Activated effector memory CD4-positive, alpha-beta T cell treated with Interleukin-2 at 50 U/mL for 16 hours (primary cell): ENCODE data around the gene SLC25A11.
"Not testable (repeated sequence)": the region's sequence is repeated elsewhere in the genome, so short reads cannot be mapped to it uniquely, and the experiment has no call there.

ENCODE experiments used
- DNase-seq: peaks from one replicate; pipeline ENCODE4 v3.0.0-alpha.2; 2020

The SLC25A11 gene

DNA sequence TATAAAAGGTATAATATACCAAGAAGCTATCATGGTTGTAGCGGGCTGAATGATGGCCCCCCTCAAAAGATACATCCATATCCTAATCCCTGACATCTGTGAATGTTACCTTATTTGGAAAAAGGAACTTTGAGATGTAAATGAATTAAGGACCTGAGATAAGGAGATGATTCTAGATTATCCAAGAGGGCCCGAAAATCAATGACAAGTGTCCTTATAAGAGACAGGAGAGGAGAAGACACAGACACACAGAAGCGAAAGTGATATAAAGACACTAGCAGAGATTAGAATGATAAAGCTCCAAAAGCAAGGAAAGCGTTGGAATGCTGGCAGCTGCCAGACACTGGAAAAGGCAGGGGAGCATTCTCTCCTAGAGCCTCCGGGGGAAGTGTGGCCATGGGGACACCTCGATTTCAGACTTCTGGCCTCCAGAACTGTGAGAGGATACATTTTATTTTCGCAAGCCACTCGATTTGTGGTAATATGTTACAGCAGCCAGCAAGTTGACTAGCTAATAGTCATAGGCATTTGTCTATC is 20.3 kb downstream of the SLC25A11 start:
- no peak for DNase-seq

DNA sequence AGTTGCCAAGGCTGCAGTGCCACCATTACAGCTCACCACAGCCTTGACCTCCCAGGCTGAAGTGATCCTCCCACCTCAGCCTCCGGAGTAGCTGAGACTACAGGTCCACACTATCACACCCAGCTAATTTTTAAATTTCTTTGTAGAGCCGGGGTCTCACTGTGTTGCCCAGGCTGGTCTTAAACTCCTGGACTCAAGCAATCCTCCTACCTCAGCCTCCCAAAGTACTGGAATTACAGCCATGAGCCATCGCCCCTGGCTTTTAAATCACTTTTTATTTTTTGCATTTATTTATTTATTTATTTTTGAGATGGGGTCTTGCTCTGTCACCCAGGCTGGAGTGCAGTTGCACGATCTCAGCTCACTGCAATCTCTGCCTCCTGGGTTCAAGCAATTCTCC is 25.3 kb downstream of the SLC25A11 start:
- not testable (repeated sequence) for DNase-seq

DNA sequence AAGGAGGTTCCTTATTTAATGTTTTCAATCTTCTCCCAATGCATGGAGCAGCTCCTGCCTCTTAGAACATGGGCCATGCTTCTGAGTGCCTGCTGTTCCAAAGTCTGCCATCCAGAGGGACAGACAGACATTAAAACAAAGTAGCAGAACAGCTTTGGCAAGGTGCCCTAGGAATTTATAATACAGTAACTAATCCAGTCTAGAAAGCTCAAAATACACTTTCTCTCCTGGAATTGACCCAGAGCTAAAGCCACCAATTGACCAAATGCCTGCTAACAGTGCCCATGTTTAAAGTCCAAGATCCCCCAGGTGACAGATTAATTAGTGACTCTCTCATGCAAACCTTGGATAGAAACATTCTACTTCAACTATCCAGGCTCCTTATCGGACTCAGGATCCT is 25.9 kb downstream of the SLC25A11 start:
- DNase-seq, result no peak

DNA sequence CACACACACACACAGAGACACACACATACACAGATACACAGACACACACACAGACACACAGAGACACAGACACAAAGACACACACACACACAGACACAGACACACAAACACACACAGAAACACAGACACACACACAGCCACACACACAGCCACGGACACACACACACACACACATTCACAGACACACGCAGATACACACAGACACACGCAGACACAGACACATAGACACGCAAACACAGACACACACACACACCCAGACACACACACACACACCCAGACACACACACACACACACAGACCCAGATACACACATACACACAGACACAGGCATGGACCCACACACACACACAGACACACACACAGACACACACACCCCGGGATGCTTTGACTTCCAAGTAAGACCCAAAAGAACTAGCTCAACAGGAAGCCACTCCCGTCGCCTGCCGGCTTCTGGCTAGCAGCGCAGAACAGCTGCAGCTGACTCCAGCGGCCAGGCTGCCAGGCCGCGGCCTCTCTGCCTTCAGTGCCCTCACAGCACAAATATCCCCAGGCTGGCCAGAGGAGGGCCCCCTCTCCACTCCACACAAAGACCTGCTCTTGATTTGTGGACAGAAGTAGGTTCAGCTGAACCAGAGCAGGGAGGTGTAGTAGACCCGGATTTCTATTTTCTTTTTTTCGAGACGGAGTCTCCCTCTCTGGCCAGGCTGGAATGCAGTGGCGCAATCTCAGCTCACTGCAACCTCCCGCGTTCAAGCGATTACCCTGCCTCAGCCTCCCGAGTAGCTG is 30.9 kb downstream of the SLC25A11 start:
- DNase-seq, result peak; percentile 71

DNA sequence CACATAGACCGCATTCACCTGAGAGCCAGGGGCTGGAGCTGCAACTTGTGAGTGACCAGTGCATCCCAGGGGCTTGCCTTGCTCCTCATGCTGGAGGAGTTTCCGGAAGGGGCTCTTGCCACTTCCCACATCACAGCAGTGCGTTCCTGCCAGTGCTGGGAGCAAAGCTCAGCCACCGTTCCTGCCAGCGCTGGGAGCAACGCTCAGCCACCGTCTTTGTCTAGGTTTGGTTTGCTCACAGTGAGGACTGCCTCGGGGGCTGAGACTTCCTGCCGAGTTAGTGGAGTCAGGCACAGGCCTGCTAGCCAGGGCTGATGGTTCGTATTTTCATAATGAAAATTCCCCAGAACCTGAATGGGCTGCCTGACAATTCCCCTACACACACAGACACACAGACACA is 31.5 kb downstream of the SLC25A11 start:
- no peak for DNase-seq

DNA sequence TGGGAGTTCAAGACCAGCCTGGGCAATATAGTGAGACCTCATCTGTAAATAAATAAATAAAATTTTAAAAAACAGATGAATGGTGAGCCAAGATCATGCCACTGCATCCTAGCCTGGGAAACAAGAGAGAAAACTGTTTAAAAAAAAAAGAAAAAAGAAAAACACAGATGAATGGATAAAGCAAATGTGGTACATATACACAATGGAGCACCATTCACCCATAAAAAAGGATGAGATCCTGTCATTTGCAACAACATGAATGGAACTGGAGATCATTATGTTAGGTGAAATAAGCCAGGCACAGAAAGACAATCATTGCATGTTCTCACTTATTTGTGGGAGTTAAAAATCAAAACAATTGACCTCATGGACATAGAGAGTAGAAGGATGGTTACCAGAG is 33.2 kb downstream of the SLC25A11 start:
- DNase-seq, result not testable (repeated sequence)

DNA sequence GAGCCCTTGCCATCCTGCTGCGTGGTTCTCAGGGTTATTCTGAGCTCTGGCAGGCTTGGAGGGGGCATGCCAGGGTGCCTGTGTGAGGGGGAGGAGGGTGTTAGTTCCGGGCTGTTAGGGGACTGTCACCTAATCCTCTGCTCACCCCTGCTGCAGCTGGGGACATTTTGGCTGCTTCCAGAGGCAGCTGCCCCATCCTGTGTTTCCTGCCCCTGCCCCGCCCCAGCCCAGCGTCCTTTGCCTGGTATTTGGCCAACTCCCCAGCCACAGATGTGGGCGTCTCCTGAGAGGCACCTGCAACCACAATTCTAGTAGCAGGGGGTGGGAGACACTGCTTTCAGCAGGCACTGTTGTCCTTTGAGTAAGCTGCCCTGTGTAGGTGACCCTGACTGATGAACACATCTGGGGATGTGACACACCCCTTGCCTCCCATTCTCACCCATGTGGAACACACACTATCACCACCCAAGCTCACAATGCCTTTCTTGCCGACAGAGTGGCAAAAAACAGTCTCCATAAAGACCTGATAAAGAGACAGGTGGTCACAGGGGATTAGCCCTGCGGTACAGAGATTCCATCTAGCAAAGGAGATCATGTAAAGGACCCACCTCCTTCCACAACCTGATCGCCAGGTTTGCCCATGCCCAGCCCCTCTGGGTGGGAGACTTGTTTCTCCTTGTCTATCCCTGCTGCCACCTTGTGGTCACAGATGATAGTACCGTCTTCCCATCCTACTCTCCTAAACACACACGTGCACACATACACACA is 36.6 kb downstream of the SLC25A11 start, which contains the start of gene CHRNE:
CHRNE (minus strand) TSS at position 48 of the 768 bp plus-strand sequence; CDS start at position 13, 35 bp downstream.
- DNase-seq, result peak; percentile 51

DNA sequence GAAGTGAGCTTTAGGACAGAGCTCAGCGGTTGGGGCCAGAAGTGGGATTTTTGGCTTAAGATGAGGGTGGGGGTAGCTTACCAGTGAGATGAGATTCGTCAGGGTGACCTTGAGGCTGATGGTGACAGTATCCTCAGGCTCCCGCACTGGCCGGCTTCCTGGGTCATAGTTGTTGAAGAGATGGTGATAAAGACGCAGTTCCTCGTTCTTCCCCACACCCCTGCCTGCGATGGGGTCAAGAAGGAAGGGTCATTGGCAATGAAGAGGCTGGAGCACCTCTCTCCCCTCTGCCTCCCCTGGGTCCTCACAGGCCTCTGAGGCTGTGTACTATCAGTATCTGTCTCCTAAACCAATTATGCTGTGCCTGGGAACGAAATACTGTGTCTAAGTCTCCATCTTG is 37.3 kb downstream of the SLC25A11 start:
- no peak for DNase-seq

DNA sequence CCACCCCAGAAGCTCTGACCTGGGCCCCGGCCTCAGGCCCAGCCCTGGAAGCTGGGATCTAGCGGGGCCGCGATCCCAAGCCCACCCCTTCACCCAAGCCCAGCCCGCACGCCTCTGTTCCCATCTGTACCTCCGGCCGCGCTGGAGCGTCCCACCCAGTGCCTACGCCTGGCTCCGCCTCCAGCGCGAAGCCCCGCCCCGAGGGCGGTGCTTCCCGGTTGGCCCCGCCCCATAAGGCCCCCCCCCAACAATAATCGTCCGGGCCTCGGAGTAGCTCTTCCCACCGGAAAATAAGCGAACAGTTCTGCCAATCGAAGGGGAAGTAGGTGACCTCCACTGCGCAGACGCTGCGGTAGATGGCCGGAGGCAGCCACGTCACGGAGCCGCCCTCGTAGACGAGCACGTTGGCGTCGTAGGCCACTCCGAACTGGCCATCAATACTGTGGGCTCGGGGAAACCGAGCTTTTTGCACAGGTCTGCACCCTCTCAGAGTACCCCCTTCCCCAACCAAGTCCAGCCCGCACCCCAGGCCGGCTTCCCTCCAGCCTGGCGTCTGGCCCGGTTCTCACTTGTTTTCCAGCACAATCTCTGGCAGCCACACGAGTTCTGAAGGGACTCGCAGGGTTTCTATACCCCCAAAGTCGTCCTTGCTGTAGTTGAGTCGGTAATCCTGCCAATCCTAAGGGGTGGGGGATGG is 38.0 kb downstream of the SLC25A11 start:
- DNase-seq, result no peak

DNA sequence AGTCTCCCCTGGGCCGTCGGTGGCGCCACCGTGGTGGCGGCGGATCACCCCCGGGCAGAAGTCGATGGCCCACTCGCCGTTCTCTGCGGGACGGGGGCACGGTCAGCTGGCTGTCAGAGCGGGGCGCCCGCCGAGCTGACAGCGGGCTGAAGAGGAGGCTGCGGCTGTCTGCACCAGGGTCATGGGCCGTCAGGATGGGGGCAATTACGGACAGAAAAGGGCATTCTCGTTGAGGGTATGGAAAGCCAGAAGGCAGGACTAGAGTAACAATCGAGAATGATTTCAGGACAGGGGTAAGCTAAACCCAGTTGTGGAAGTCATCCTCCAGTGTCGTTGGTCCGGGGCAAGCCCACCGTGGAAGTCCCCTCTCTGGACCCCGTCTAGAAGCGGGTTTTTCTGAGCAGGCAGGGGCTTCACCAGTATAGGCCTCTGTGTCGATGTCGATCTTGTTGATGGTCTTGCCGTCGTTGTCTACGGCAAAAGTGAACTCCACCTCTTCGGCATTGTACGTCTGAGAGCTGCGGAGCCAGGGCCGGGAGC is 38.7 kb downstream of the SLC25A11 start:
- DNase-seq, result no peak

DNA sequence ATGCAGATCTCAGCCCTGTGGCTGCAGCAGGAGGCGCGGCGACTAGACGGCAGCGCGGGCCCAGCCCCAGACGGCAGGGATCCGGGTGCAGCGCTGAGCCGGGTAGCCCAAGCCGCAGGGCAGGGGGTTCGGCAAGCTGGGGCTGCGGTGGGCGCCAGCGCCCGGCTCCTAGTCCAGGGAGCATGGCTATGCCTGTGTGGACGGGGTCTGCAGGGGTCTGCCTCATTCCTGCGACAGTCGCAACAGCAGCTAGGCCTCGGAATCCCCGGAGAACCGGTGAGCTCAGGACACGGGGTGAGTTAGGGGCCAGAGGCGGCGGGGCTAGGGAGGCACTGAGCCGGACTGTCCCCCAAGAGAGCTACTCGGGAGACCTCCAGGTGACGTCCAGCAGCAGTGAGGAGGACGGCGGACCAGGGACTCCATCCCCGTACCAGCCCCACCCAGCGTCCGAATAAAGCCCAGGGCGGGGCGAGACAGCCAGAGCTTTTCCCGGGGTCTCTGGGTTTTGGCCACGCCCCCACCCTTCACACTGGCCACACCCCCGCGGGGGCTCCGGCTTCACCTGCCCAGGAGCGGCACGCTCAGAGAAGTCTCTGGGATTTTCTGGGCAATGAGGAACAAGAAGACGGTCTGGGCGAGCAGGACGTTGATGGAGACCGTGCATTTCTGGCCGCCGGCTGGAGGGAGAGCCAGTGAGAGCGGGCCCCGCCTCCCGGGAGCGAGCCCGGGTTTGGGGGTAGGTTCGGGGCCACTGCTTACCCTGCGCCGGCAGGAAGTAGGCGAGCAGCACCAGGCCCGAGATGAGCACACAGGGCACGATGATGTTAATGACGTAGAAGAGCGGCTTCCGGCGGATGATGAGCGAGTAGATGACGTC is 39.4 kb downstream of the SLC25A11 start:
- peak; percentile 29 for DNase-seq

DNA sequence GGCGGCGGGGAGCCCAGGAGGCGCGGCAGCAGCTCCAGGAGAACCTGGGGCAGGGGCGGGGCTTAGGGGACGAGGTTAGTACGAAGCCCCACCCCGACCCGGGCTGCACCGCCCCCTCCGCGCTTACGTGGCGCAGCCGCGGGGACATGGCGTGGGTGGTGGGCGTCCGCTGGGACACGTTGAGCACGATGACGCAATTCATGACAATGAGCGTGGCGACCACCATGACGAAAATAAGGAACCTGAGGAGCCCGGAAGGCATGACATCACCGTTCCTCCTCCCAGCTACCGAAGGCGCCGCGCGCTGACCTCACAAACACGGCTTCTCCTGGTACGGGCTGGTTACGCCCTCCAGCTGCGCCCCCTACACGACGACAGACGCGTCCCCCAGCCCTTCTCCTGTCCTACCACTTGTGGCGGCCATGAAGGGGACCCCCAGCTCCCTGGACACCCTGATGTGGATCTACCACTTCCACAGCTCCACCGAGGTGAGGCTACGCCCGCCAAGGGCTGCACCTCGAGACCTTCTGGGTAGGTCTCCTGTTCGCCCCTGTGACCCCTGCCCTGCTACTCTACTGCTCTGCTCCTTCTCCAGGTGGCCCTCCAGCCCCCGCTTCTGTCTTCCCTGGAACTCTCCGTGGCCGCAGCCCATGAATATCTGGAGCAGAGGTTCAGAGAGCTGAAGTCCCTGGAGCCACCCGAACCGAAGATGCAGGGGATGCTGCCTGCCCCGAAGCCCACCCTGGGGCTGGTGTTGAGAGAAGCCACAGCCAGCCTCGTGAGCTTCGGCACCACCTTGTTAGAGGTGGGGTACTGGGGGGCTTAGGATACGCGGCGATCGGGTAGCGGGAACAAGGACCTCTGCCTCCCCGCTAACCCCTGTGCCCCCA is 40.3 kb downstream of the SLC25A11 start, which contains the start of gene C17orf107:
C17orf107 (plus strand) TSS at position 196 of the 890 bp plus-strand sequence; CDS start at position 423, 227 bp downstream.
- DNase-seq, result peak; percentile 76

DNA sequence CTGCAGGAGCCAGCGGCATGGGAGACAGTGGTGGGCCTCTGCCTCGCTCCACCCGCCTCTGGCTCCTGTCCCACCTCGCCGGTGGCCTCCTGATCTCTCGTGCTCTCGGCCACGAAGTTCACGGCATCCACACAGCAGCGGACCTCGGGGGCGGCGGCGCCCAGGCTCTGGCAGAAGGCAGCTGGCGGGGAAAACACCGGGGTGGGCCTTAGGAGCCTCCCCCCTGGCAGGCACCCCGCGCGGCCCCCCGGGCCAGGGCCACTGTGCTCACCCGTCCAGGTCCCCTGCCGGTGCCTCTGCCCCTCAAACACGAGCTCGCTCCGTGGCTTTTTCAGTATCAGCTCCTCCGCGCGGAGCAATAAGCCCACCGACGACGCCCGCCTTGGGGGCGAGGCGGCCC is 40.9 kb downstream of the SLC25A11 start:
- DNase-seq, result no peak

DNA sequence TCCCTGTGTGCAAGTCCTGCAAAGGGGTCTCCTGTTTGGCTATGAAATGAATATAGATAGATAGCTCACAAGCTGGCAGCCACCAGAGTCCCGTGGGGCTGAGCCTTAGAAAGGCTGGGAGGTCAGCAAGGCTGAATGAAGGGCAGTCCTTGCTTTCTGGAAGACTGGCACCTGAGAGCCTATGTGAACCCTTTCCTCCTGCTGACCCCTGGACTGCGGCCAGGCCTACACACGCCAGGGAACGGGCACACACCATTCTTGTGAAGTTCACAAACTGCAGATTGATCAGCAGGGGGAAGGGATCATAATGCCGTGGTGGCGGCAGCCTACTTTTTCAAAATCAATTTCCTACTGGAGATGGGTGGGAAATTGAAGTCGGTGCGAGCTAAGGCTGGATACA is 41.5 kb downstream of the SLC25A11 start:
- no peak for DNase-seq

DNA sequence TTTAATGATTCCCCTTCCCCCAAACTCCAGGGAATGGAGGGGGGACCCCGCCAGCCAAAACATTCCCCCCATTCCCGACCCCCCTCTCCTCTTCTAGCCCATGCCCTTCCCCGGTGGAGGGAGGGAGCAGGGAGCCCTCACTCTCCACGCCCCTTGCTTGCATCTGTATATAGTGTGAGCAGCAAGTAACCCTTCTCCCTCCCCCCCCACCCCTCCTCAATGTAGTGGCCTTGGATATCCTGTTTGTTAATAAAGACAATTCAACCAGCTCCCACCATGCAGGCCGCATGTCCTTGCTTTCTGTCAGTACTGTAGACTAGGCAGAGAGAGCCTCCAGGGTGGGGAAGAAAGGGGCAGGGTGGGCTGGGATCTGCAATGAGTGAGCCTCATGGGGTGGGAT is 42.1 kb downstream of the SLC25A11 start:
- DNase-seq, result no peak

DNA sequence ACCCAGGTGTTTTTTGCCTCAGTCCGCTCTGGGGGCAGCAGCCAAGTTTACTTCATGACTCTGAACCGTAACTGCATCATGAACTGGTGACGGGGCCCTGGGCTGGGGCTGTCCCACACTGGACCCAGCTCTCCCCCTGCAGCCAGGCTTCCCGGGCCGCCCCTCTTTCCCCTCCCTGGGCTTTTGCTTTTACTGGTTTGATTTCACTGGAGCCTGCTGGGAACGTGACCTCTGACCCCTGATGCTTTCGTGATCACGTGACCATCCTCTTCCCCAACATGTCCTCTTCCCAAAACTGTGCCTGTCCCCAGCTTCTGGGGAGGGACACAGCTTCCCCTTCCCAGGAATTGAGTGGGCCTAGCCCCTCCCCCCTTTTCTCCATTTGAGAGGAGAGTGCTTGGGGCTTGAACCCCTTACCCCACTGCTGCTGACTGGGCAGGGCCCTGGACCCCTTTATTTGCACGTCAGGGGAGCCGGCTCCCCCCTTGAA is 42.6 kb downstream of the SLC25A11 start:
- no peak for DNase-seq

DNA sequence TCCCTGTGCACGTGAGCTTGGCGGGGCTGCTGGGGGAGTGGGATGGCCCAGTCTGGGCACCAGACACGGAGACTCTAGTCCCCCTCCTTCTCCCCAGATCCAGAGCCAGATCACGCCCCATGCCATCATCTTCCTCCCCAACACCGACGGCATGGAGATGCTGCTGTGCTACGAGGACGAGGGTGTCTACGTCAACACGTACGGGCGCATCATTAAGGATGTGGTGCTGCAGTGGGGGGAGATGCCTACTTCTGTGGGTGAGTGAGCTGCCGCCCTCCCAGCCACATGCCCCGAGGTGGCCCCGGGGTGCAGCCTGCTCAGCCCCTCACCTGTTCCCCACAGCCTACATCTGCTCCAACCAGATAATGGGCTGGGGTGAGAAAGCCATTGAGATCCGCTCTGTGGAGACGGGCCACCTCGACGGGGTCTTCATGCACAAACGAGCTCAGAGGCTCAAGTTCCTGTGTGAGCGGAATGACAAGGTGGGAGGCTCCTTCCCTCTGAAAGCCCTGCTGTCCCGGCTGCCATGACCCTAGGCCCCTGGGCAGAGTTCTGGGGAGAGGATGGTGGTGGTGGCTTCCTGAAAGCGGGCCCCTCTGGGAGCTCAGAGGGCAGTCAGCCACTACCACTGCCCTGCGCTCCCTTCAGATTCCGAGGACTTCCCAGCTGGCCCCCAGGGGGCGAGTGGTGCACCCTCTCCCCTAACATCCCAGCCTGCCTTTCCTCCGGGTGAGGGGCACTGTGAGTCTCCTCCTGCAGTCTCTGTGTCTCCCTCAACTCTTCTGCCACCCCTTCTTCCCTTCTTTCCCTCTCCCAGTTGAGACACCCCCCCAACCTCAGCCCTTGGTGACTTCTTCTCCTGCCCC is 43.3 kb downstream of the SLC25A11 start:
- DNase-seq, result no peak

DNA sequence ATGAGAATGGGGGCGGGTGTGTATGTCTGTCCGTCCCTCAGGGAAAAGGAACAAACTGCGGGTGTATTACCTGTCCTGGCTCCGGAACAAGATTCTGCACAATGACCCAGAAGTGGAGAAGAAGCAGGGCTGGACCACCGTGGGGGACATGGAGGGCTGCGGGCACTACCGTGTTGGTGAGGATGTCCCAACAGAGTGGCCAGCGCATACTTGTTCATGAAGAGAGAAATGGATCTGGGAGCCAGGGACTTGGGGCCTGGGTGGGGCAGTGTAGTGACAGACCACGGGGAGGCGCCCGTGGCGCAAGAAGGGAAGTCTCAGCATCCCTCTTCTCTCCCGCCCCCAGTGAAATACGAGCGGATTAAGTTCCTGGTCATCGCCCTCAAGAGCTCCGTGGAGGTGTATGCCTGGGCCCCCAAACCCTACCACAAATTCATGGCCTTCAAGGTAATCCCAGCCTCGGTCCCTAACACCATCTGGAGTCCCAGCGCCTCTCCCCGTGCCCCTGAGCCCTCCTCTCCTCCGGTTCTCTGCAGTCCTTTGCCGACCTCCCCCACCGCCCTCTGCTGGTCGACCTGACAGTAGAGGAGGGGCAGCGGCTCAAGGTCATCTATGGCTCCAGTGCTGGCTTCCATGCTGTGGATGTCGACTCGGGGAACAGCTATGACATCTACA is 44.1 kb downstream of the SLC25A11 start:
- no peak for DNase-seq

DNA sequence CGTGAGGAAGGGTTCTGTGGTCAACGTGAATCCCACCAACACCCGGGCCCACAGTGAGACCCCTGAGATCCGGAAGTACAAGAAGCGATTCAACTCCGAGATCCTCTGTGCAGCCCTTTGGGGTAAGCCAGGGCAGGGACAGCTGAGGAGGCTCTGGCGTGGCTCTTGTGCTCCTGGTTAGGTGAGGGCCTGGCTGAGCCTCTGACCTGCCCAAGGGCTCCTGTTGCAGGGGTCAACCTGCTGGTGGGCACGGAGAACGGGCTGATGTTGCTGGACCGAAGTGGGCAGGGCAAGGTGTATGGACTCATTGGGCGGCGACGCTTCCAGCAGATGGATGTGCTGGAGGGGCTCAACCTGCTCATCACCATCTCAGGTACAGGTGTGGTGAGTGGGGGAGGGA is 44.7 kb downstream of the SLC25A11 start:
- no peak for DNase-seq
